H9 (cell line): ENCODE measurements around the gene EPB41L5. TPM values are rescaled to one million over a fixed set of nuclear protein-coding genes. Genes with fewer than 3 reads are reported as not detected.

Experiments used
- DNase-seq: peaks from one replicate; pipeline ENCODE4 v3.0.0-alpha.2; 2017
- H2AFZ ChIP-seq: one replicate; pipeline ENCODE4 v1.6.1; 2013; ENCODE audit warnings: mild to moderate bottlenecking, low read length, control low read depth, moderate library complexity
- H2AK5ac ChIP-seq: 2 replicates; pipeline ENCODE4 v1.6.1; 2013; ENCODE audit warnings: low read length, control low read depth, mixed read lengths; ENCODE audit not compliant: insufficient read length
- H2BK120ac ChIP-seq: one replicate; pipeline ENCODE4 v1.6.1; 2013; ENCODE audit warnings: low read depth, mild to moderate bottlenecking, low read length, control low read depth, inconsistent platforms; ENCODE audit not compliant: poor library complexity, severe bottlenecking
- H2BK12ac ChIP-seq: 2 replicates; pipeline ENCODE4 v1.6.1; 2013; ENCODE audit warnings: low read length, control low read depth, mixed read lengths, low read depth; ENCODE audit not compliant: insufficient read length
- H2BK15ac ChIP-seq: 2 replicates; pipeline ENCODE4 v1.6.1; 2013; ENCODE audit warnings: low read depth, low read length, control low read depth
- H2BK20ac ChIP-seq: one replicate; pipeline ENCODE4 v1.6.1; 2013; ENCODE audit warnings: low read depth, mild to moderate bottlenecking, low read length, control low read depth, inconsistent platforms; ENCODE audit not compliant: poor library complexity, severe bottlenecking
- H2BK5ac ChIP-seq: 2 replicates; pipeline ENCODE4 v1.6.1; 2013; ENCODE audit warnings: low read length, control low read depth, mixed read lengths; ENCODE audit not compliant: insufficient read length
- H3K14ac ChIP-seq: 2 replicates; pipeline ENCODE4 v1.6.1; 2013; ENCODE audit warnings: low read length, control low read depth; ENCODE audit not compliant: insufficient read depth
- H3K18ac ChIP-seq: 2 replicates; pipeline ENCODE4 v1.6.1; 2013; ENCODE audit warnings: low read depth, mild to moderate bottlenecking, mixed read lengths, low read length, control low read depth; ENCODE audit not compliant: insufficient read length
- H3K23ac ChIP-seq: 2 replicates; pipeline ENCODE4 v1.6.1; 2013; ENCODE audit warnings: low read length, control low read depth, mixed read lengths, low read depth; ENCODE audit not compliant: insufficient read length
- H3K23me2 ChIP-seq: 2 replicates; pipeline ENCODE4 v1.6.1; 2013; ENCODE audit warnings: low read depth, mild to moderate bottlenecking, mixed read lengths, low read length, control low read depth; ENCODE audit not compliant: insufficient read length, poor library complexity, severe bottlenecking
- H3K27ac ChIP-seq: 2 replicates; pipeline ENCODE4 v1.5.1; 2013; ENCODE audit warnings: low read length, control low read depth, mixed read lengths, low read depth; ENCODE audit not compliant: insufficient read length
- H3K27me3 ChIP-seq: 2 replicates; pipeline ENCODE4 v1.6.1; 2013; ENCODE audit warnings: low read length, control low read depth, inconsistent platforms; ENCODE audit not compliant: insufficient read depth
- H3K4ac ChIP-seq: 2 replicates; pipeline ENCODE4 v1.6.1; 2013; ENCODE audit warnings: low read depth, mild to moderate bottlenecking, control low read depth, inconsistent platforms, low read length, moderate library complexity
- H3K4me1 ChIP-seq: 2 replicates; pipeline ENCODE4 v1.6.1; 2013; ENCODE audit warnings: low read length, control low read depth, inconsistent platforms; ENCODE audit not compliant: insufficient read depth
- H3K4me2 ChIP-seq: 2 replicates; pipeline ENCODE4 v1.6.1; 2013; ENCODE audit warnings: low read length, control low read depth, mixed read lengths; ENCODE audit not compliant: insufficient read length, insufficient read depth
- H3K56ac ChIP-seq: 2 replicates; pipeline ENCODE4 v1.6.1; 2013; ENCODE audit warnings: low read depth, mild to moderate bottlenecking, mixed read lengths, low read length, control low read depth; ENCODE audit not compliant: insufficient read length
- H3K79me1 ChIP-seq: 2 replicates; pipeline ENCODE4 v1.6.1; 2013; ENCODE audit warnings: low read depth, mild to moderate bottlenecking, moderate library complexity, low read length, control low read depth, inconsistent platforms; ENCODE audit not compliant: insufficient read depth, poor library complexity, severe bottlenecking
- H3K79me2 ChIP-seq: 2 replicates; pipeline ENCODE4 v1.6.1; 2013; ENCODE audit warnings: low read length, control low read depth, inconsistent platforms; ENCODE audit not compliant: insufficient read depth
- H3K9ac ChIP-seq: 2 replicates; pipeline ENCODE4 v1.6.1; 2013; ENCODE audit warnings: low read length, control low read depth, mixed read lengths; ENCODE audit not compliant: insufficient read length; ENCODE audit errors: extremely low read depth
- H3K9me3 ChIP-seq: one replicate; pipeline ENCODE4 v1.6.1; 2013; ENCODE audit warnings: low read depth, low read length, inconsistent platforms; ENCODE audit not compliant: control insufficient read depth
- H3T11ph ChIP-seq: one replicate; pipeline ENCODE4 v1.6.1; 2013; ENCODE audit warnings: mild to moderate bottlenecking, low read length, control low read depth, inconsistent platforms
- H4K20me1 ChIP-seq: one replicate; pipeline ENCODE4 v1.6.1; 2013; ENCODE audit not compliant: control insufficient read depth, insufficient read length, insufficient read depth
- H4K5ac ChIP-seq: 2 replicates; pipeline ENCODE4 v1.6.1; 2013; ENCODE audit warnings: low read depth, mild to moderate bottlenecking, mixed read lengths, low read length, control low read depth; ENCODE audit not compliant: insufficient read length
- H4K8ac ChIP-seq: replicated peaks from 2 replicates; pipeline ENCODE4 v1.6.1; 2013; ENCODE audit warnings: low read length, control low read depth, mixed read lengths, low read depth; ENCODE audit not compliant: insufficient read length
- H4K91ac ChIP-seq: 2 replicates; pipeline ENCODE4 v1.6.1; 2013; ENCODE audit warnings: low read depth, mild to moderate bottlenecking, moderate library complexity, mixed read lengths, low read length, control low read depth; ENCODE audit not compliant: insufficient read length
- H3K27ac Mint-ChIP-seq, 3 experiments: 2 replicates in 2 of 3; 3 replicates in 1 of 3; pipeline ENCODE4 v1.8.0; 2020 to 2021; ENCODE audit warnings: mixed read lengths in 3 of 3, mild to moderate bottlenecking in 1 of 3, moderate library complexity in 1 of 3
- H3K27me3 Mint-ChIP-seq: 2 replicates; pipeline ENCODE4 v1.8.0; 2021; ENCODE audit warnings: low read depth, mild to moderate bottlenecking, moderate library complexity, mixed read lengths
- H3K36me3 Mint-ChIP-seq, 3 experiments: 2 replicates in 2 of 3; 3 replicates in 1 of 3; pipeline ENCODE4 v1.8.0; 2020 to 2021; ENCODE audit warnings: low read depth in 3 of 3, mixed read lengths in 3 of 3; ENCODE audit not compliant: insufficient read depth in 1 of 3
- H3K4me1 Mint-ChIP-seq, 2 experiments: 2 replicates each; pipeline ENCODE4 v1.8.0; 2020; ENCODE audit warnings: mixed read lengths in 2 of 2
- H3K4me3 Mint-ChIP-seq, 2 experiments: 2 replicates in 1 of 2; 3 replicates in 1 of 2; pipeline ENCODE4 v1.8.0; 2020 to 2021; ENCODE audit warnings: mild to moderate bottlenecking in 2 of 2, mixed read lengths in 2 of 2, moderate library complexity in 1 of 2
- H3K9me3 Mint-ChIP-seq, 2 experiments: 2 replicates in 1 of 2; 3 replicates in 1 of 2; pipeline ENCODE4 v1.8.0; 2020; ENCODE audit warnings: mild to moderate bottlenecking in 2 of 2, mixed read lengths in 2 of 2, moderate library complexity in 1 of 2
- WGBS: extraction: QIAGEN DNeasy Blood & Tissue Kit; methylation state at CpG from one replicate; pipeline ENCODE4 v1.1.7; 2013; ENCODE audit warnings: missing lambda C conversion rate, low lambda C conversion rate, mixed read lengths; ENCODE audit not compliant: insufficient read length; ENCODE audit errors: extremely low coverage; 5-methylcytosine and 5-hydroxymethylcytosine counted together
- total RNA-seq: library from RNA; stranded (reverse); gene quantifications from 2 replicates; pipeline ENCODE4 v1.2.1, GENCODE V29; 2021
- TF ChIP-seq, protein P1 (sequence below): fragments of 200-600 bp; sonication (generic); conservative IDR thresholded peaks from 3 replicates; pipeline ENCODE4 v1.8.0; 2021; ENCODE audit warnings: antibody characterized with exemption, mild to moderate bottlenecking

EPB41L5 gene
- total RNA-seq, 1 experiment from 2014 or later: 40.4 TPM

DNA sequence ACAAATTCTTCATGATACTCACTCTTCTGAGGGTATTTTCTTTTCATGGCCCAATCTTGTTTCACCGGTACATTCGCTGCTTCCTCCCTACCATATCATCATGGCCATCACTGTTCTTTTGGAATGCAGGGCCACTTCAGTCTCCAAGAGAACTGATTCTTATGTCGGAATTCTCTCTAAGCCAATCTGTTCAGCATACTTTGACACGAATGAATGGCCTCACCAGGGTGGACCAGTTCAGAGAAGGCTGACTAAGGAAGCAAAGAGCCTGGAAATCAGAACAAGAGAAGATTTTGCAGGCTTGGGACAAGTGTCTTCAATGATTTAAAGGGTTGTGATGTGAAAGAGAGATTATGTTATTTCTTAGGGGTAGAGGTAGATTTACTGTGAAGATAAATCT is 5.0 kb upstream of the EPB41L5 start:
- Histone ChIP-seq H3K18ac (no peak overlapping the region), H3K9ac (no peak overlapping the region), H2BK20ac (no peak overlapping the region), H3K14ac (no peak overlapping the region), H3T11ph (no peak overlapping the region), H3K79me2 (no peaks in the 10 kb centered on the region), H4K91ac (no peak overlapping the region), H2BK5ac (no peak overlapping the region), H3K9me3 (no peaks in the 10 kb centered on the region), H3K56ac (no peak overlapping the region), H2BK15ac (no peak overlapping the region), H3K79me1 (no peaks in the 10 kb centered on the region), H4K20me1 (no peaks in the 10 kb centered on the region), H2BK120ac (no peak overlapping the region), H4K8ac (no peak overlapping the region), H3K23ac (no peak overlapping the region), H3K4me2 (no peak overlapping the region), H3K27me3 (no peaks in the 10 kb centered on the region), H3K27ac (no peak overlapping the region), H3K4ac (no peak overlapping the region), H2AFZ (no peak overlapping the region), H2BK12ac (no peak overlapping the region), H3K23me2 (peaks cover 5% of the 10 kb centered on the region), H3K4me1 (no peaks in the 10 kb centered on the region; the same call in 1 of the 2 replicates), H2AK5ac (no peak overlapping the region), H4K5ac (no peak overlapping the region)
- Mint-ChIP-seq H3K4me3 (no peak overlapping the region), H3K27me3 (peaks cover 16% of the 10 kb centered on the region), H3K27ac (no peak overlapping the region), H3K36me3 (no peaks in the 10 kb centered on the region), H3K4me1 (peaks cover 17 to 24% of the 10 kb centered on the region in 2 experiments), H3K9me3 (no peaks in the 10 kb centered on the region)
- WGBS: no CpG with 5 or more reads among the region's 4 CpGs
- TF ChIP-seq, protein P1, sequence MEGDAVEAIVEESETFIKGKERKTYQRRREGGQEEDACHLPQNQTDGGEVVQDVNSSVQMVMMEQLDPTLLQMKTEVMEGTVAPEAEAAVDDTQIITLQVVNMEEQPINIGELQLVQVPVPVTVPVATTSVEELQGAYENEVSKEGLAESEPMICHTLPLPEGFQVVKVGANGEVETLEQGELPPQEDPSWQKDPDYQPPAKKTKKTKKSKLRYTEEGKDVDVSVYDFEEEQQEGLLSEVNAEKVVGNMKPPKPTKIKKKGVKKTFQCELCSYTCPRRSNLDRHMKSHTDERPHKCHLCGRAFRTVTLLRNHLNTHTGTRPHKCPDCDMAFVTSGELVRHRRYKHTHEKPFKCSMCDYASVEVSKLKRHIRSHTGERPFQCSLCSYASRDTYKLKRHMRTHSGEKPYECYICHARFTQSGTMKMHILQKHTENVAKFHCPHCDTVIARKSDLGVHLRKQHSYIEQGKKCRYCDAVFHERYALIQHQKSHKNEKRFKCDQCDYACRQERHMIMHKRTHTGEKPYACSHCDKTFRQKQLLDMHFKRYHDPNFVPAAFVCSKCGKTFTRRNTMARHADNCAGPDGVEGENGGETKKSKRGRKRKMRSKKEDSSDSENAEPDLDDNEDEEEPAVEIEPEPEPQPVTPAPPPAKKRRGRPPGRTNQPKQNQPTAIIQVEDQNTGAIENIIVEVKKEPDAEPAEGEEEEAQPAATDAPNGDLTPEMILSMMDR: no peak
- DNase-seq: no peak
